Measurements from ENCODE around the gene RAC3.
"Not testable (repeated sequence)": the region's sequence is repeated elsewhere in the genome, so short reads cannot be mapped to it uniquely, and the experiment has no call there.

RAC3 gene

GRCh38 chr17:82035956-82036633 lies 4.6 kb downstream of the RAC3 start:
- H3K27ac ChIP-seq (ENCODE audit: low read length), result no peak overlapping the region
- H3K27me3 ChIP-seq (ENCODE audit: control insufficient read depth, insufficient read depth, low read length), result no peaks in the 10 kb centered on the region
- H3K36me3 ChIP-seq (ENCODE audit: control insufficient read depth, insufficient read depth, low read length), result no peaks in the 10 kb centered on the region
- no peak overlapping the region for H3K4me3 ChIP-seq (ENCODE audit: low read length)
- WGBS (ENCODE audit: insufficient coverage, insufficient read length), result no CpG with 5 or more reads among the region's 20 CpGs
- H3K9me3 ChIP-seq (ENCODE audit: control insufficient read depth, insufficient read depth, low read length), result no peaks in the 10 kb centered on the region
- no peak for DNase-seq (ENCODE audit: low read depth, low spot score)
- peaks cover 5% of the 10 kb centered on the region; the same call in 1 of the 2 replicates for H3K4me1 ChIP-seq (ENCODE audit: control insufficient read depth, insufficient read depth, low read length)

DNA sequence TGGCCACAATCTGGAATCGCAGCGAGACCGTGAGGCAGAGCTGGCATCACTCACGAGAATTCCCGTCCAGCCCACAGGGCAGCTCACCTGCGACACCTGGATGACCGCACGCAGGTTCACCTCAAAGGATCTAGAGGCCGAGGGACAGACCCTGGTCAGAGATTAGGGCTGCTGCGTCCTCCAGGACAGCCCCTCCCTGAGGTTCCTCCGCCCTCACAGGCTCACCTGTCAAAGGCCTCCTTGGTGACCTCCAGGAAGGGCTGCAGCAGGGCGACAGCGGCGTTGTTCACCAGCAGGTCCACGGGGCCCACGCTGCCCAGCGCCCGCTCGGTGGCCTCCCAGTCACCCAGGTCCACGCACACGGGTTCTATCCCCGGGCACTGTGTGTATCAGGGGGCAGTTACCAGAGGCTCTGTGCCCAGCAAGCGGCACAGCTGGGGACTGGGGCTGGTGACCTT lies 5.2 kb downstream of the RAC3 start:
- Histone ChIP-seq H3K4me3 (ENCODE audit: low read length) (peak overlapping the region; percentile 52; the same call in 1 of the 2 replicates), H3K27ac (ENCODE audit: low read length) (no peak overlapping the region), H3K36me3 (ENCODE audit: control insufficient read depth, insufficient read depth, low read length) (no peaks in the 10 kb centered on the region), H3K4me1 (ENCODE audit: control insufficient read depth, insufficient read depth, low read length) (peaks cover 5% of the 10 kb centered on the region; the same call in 1 of the 2 replicates), H3K9me3 (ENCODE audit: control insufficient read depth, insufficient read depth, low read length) (no peaks in the 10 kb centered on the region), H3K27me3 (ENCODE audit: control insufficient read depth, insufficient read depth, low read length) (no peaks in the 10 kb centered on the region)
- whole genome bisulfite sequencing (ENCODE audit: insufficient coverage, insufficient read length), result no CpG with 5 or more reads among the region's 23 CpGs
- no peak for DNase-seq (ENCODE audit: low read depth, low spot score)

DNA sequence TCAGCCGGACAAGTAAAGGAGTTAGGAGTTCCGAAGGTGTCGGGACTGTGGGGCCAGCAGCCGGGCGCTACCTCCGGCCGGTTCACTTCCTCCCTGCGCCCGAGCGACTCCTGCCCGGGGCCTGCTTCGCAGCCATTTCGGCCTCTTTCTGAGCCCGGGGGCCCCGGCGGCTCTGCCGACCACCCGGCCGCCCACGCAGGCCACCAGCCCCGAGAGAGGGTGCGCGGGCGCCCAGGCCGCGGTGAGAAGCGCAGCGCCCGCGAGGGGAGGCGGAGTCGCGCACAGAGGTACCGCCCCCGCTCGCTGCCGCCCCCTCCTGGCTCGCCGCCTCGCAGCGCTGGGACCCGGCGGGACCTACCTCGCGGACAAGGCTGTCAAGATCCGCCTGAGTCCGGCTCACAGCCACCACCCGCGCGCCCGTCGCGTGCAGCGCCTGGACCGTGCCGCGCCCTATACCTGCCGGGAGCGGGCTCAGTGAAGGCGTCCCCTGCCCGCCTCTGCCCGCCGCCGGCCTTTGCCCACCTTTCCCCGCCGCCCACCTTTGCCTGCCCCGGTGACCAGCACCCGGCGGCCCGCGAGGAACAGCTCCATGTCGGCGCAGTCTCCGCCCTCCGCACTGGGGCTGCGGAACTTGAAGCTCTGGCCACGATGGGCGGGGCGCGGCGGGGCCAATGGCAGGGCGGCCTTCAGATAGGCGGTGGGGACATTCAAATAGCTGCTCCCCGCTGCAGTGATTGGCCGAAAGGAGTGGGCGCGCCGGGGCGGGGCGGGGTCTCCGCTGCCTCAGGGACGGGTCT lies 5.8 kb downstream of the RAC3 start, which contains the start of gene DCXR:
Gene DCXR, minus strand, starts transcription at position 606 of the 797 bp plus-strand sequence. Its CDS starts 15 bp downstream, at position 591.
- DNase-seq (ENCODE audit: low read depth, low spot score), result peak; percentile 95
- H3K27ac ChIP-seq (ENCODE audit: low read length), result no peak within 1 kb of the TSS
- no CpG with 5 or more reads among the region's 92 CpGs for WGBS (ENCODE audit: insufficient coverage, insufficient read length)

GRCh38 chr17:82037889-82038195 lies 6.4 kb downstream of the RAC3 start:
- WGBS (ENCODE audit: insufficient coverage, insufficient read length), result no CpG with 5 or more reads among the region's 10 CpGs

More for the DNA sequence above, 5.8 kb downstream of the RAC3 start, which contains the start of gene DCXR:
- Histone ChIP-seq H3K4me3 (ENCODE audit: low read length) (peak within 1 kb of the TSS; percentile 52; the same call in 1 of the 2 replicates), H3K4me1 (ENCODE audit: control insufficient read depth, insufficient read depth, low read length) (peaks cover 5% of the 10 kb centered on the region; the same call in 1 of the 2 replicates), H3K36me3 (ENCODE audit: control insufficient read depth, insufficient read depth, low read length) (no peaks in the 10 kb centered on the region), H3K27me3 (ENCODE audit: control insufficient read depth, insufficient read depth, low read length) (no peaks in the 10 kb centered on the region), H3K9me3 (ENCODE audit: control insufficient read depth, insufficient read depth, low read length) (no peaks in the 10 kb centered on the region)

GRCh38 chr17:82038796-82039409 lies 7.4 kb downstream of the RAC3 start:
- no CpG with 5 or more reads among the region's 16 CpGs for WGBS (ENCODE audit: insufficient coverage, insufficient read length)
- H3K4me1 ChIP-seq (ENCODE audit: control insufficient read depth, insufficient read depth, low read length), result not testable (repeated sequence)

More at GRCh38 chr17:82037889-82038195, 6.4 kb downstream of the RAC3 start:
- Histone ChIP-seq H3K27ac (ENCODE audit: low read length) (no peak overlapping the region), H3K9me3 (ENCODE audit: control insufficient read depth, insufficient read depth, low read length) (no peaks in the 10 kb centered on the region), H3K27me3 (ENCODE audit: control insufficient read depth, insufficient read depth, low read length) (no peaks in the 10 kb centered on the region), H3K4me1 (ENCODE audit: control insufficient read depth, insufficient read depth, low read length) (peaks cover 4% of the 10 kb centered on the region; the same call in 1 of the 2 replicates), H3K36me3 (ENCODE audit: control insufficient read depth, insufficient read depth, low read length) (no peaks in the 10 kb centered on the region), H3K4me3 (ENCODE audit: low read length) (no peak overlapping the region)
- DNase-seq (ENCODE audit: low read depth, low spot score), result no peak

DNA sequence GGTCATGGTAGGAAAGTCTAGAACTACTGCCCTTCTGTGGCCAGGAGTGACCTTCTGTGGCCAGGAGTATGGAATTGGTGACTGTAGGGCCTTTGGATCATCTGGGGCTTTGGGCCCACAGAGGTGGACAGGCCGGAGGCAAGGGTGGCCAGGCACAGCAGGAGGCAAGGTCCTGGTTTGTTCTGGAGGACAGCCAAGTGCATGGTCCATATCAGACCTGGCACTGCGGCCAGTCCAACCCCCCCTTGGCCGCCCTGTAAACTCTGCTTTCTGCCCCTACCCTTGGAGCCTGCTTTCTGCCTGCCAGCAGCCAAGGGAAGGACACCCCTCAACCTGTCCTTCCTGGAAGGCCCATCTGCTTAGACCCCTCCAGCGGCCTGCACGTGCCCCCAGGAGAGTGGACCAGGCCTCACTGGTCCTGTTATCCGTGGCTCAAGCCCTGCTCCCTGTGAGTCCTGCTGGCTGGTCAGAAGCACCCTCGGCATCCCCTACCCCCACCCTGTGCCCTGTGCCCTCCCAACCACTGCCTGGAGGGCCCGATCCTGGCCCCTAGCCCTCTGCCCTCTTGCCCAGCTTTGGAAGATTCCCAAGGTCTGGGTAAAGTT lies 8.3 kb downstream of the RAC3 start:
- no peaks in the 10 kb centered on the region for H3K27me3 ChIP-seq (ENCODE audit: control insufficient read depth, insufficient read depth, low read length)
- no CpG with 5 or more reads among the region's 8 CpGs for WGBS (ENCODE audit: insufficient coverage, insufficient read length)
- no peaks in the 10 kb centered on the region for H3K9me3 ChIP-seq (ENCODE audit: control insufficient read depth, insufficient read depth, low read length)
- H3K36me3 ChIP-seq (ENCODE audit: control insufficient read depth, insufficient read depth, low read length), result no peaks in the 10 kb centered on the region
- no peak overlapping the region for H3K4me3 ChIP-seq (ENCODE audit: low read length)
- DNase-seq (ENCODE audit: low read depth, low spot score), result no peak
- no peak overlapping the region for H3K27ac ChIP-seq (ENCODE audit: low read length)
- peaks cover 5% of the 10 kb centered on the region; the same call in 1 of the 2 replicates for H3K4me1 ChIP-seq (ENCODE audit: control insufficient read depth, insufficient read depth, low read length)

More at GRCh38 chr17:82038796-82039409, 7.4 kb downstream of the RAC3 start:
- H3K27me3 ChIP-seq (ENCODE audit: control insufficient read depth, insufficient read depth, low read length); H3K4me3 ChIP-seq (ENCODE audit: low read length); H3K27ac ChIP-seq (ENCODE audit: low read length); H3K9me3 ChIP-seq (ENCODE audit: control insufficient read depth, insufficient read depth, low read length); H3K36me3 ChIP-seq (ENCODE audit: control insufficient read depth, insufficient read depth, low read length); DNase-seq (ENCODE audit: low read depth, low spot score): not testable (repeated sequence)

DNA sequence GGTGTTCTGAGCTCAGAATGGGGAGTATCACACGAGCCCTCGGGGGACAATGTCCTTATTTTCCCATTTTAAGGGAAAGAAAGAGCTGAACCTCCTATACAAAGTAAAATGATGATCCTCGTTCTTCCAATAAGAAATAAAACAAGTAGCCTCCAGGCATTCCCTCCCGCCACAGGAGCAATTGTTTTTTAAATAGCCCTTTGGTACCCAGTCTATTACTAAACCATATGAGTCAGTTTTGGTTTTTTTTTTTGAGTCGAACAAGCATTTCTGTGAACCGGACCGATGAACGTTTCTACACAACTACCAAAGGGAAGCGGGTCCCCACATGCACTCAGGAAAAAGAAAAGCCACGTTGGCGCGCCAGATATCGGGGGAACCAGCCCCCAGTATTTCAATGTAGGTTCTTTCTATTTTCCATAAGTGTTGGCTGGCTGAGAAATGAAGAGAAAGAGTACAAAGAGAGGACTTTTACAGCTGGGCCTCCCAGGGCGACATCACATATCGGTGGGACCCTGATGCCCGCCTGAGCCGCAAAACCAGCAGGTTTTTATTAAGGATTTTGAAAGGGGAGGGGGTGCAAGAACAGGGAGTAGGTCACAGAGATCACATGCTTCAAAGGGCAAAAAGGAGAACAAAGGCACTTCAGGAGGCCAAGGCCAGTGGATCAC lies 9.8 kb downstream of the RAC3 start:
- Histone ChIP-seq H3K27me3 (ENCODE audit: control insufficient read depth, insufficient read depth, low read length) (no peaks in the 10 kb centered on the region), H3K27ac (ENCODE audit: low read length) (no peak overlapping the region), H3K4me1 (ENCODE audit: control insufficient read depth, insufficient read depth, low read length) (peaks cover 5% of the 10 kb centered on the region; the same call in 1 of the 2 replicates), H3K9me3 (ENCODE audit: control insufficient read depth, insufficient read depth, low read length) (no peaks in the 10 kb centered on the region), H3K4me3 (ENCODE audit: low read length) (no peak overlapping the region), H3K36me3 (ENCODE audit: control insufficient read depth, insufficient read depth, low read length) (no peaks in the 10 kb centered on the region)
- WGBS (ENCODE audit: insufficient coverage, insufficient read length), result no CpG with 5 or more reads among the region's 17 CpGs
- DNase-seq (ENCODE audit: low read depth, low spot score), result no peak

DNA sequence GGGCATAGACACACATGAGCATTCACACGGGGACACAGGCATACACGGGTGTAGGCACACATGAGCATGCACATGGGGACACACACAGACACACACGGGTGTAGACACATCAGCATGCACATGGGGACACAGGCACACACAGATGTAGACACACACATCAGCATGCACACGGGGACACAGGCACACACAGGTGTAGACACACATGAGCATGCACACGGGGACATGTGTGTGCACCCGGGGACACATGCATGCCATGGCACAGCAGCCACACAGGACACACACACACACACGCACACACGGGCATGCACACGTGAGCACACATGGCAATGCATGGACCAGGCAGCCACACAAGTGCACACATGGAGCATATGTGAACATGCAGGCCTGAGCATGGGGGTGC lies 11.2 kb downstream of the RAC3 start:
- no peak overlapping the region for H3K27ac ChIP-seq (ENCODE audit: low read length)
- DNase-seq (ENCODE audit: low read depth, low spot score), result no peak
- peaks cover 5% of the 10 kb centered on the region; the same call in 1 of the 2 replicates for H3K4me1 ChIP-seq (ENCODE audit: control insufficient read depth, insufficient read depth, low read length)
- no CpG with 5 or more reads among the region's 9 CpGs for whole genome bisulfite sequencing (ENCODE audit: insufficient coverage, insufficient read length)
- no peaks in the 10 kb centered on the region for H3K9me3 ChIP-seq (ENCODE audit: control insufficient read depth, insufficient read depth, low read length)
- H3K4me3 ChIP-seq (ENCODE audit: low read length), result no peak overlapping the region
- no peaks in the 10 kb centered on the region for H3K27me3 ChIP-seq (ENCODE audit: control insufficient read depth, insufficient read depth, low read length)
- H3K36me3 ChIP-seq (ENCODE audit: control insufficient read depth, insufficient read depth, low read length), result peaks cover 5% of the 10 kb centered on the region

- H3K4me1 ChIP-seq (ENCODE audit: control insufficient read depth, insufficient read depth, low read length), result peaks cover 5% of the 10 kb centered on the region; the same call in 1 of the 2 replicates
- H3K27me3 ChIP-seq (ENCODE audit: control insufficient read depth, insufficient read depth, low read length), result no peaks in the 10 kb centered on the region
- no CpG with 5 or more reads among the region's 16 CpGs for WGBS (ENCODE audit: insufficient coverage, insufficient read length)
- H3K4me3 ChIP-seq (ENCODE audit: low read length), result no peak overlapping the region
- no peak for DNase-seq (ENCODE audit: low read depth, low spot score)
- peaks cover 5% of the 10 kb centered on the region for H3K36me3 ChIP-seq (ENCODE audit: control insufficient read depth, insufficient read depth, low read length)
- no peak overlapping the region for H3K27ac ChIP-seq (ENCODE audit: low read length)
- no peaks in the 10 kb centered on the region for H3K9me3 ChIP-seq (ENCODE audit: control insufficient read depth, insufficient read depth, low read length)
Observed at GRCh38 chr17:82043507-82043906, 12.0 kb downstream of the RAC3 start.

Measured in iPS DF 6.9 (cell line).